22Rv1 (cell line): ENCODE measurements around the gene SEMA3E.
"Not testable (repeated sequence)": the region's sequence is repeated elsewhere in the genome, so short reads cannot be mapped to it uniquely, and the experiment has no call there.

Source experiments
- H3K27ac ChIP-seq: fragments of 450-650 bp; 2 replicates; pipeline ENCODE4 v1.5.1; 2017
- ZFX ChIP-seq: fragments of 450-650 bp; IDR thresholded peaks from 2 replicates; pipeline ENCODE4 v1.6.1; 2017; ENCODE audit warnings: antibody characterized with exemption, borderline replicate concordance
- TF ChIP-seq, protein P1 (sequence below): fragments of 450-650 bp; IDR thresholded peaks from 2 replicates; pipeline ENCODE4 v1.5.1; 2017; ENCODE audit warnings: mild to moderate bottlenecking

SEMA3E gene

GRCh38 chr7:83455612-83456011 lies 193.3 kb downstream of the SEMA3E start:
- no peak overlapping the region for H3K27ac ChIP-seq
- no peak for TF ChIP-seq ZFX
- TF ChIP-seq, protein P1, sequence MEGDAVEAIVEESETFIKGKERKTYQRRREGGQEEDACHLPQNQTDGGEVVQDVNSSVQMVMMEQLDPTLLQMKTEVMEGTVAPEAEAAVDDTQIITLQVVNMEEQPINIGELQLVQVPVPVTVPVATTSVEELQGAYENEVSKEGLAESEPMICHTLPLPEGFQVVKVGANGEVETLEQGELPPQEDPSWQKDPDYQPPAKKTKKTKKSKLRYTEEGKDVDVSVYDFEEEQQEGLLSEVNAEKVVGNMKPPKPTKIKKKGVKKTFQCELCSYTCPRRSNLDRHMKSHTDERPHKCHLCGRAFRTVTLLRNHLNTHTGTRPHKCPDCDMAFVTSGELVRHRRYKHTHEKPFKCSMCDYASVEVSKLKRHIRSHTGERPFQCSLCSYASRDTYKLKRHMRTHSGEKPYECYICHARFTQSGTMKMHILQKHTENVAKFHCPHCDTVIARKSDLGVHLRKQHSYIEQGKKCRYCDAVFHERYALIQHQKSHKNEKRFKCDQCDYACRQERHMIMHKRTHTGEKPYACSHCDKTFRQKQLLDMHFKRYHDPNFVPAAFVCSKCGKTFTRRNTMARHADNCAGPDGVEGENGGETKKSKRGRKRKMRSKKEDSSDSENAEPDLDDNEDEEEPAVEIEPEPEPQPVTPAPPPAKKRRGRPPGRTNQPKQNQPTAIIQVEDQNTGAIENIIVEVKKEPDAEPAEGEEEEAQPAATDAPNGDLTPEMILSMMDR: no peak

DNA sequence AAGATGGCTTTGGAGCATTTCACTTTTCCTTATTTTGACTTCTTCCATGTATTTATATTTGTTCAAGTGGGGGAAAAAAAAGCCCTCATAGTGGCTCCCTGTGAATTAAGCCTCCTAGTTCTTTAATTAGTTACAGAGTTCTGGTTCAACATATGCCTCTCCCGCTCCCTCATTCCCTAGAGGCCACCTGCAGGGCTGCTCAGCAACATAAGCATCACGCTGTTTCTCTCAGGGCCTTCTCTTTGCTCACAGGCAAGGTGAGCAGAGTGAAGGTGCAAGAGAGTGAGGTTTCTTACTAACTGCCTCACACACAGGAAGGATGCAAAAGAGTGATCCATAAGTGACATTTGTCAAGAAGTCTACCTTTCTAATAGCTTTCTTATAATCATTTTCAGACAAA lies 196.7 kb downstream of the SEMA3E start:
- H3K27ac ChIP-seq: no peak overlapping the region
- TF ChIP-seq ZFX: no peak
- TF ChIP-seq, protein P1: no peak

DNA sequence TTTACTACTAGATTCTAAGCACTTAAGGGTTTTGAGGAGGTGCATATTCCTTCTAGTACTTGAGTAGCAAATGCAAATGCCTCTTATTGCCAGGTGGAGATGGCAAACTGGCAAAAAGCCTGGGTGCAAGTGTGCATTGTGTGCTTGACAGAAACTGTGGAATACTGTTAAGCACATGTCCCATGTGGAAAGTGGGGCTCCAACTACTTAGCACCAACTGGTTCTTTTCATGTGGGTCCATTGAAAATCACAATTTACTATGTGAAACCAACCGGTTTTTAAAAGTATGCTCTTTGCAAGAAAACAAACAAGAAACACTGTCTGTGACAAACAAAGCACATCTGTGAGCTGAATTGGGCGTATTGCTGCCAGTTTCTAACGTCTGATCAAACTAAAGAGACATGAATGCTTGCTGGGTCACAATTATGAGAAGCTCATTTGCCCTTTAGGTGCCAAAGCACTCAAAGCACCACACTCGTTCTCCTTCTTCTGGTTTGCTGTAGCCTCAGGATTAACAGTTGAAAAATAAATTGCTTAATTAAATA lies 197.4 kb downstream of the SEMA3E start:
- H3K27ac ChIP-seq: no peak overlapping the region
- no peak for TF ChIP-seq ZFX
- TF ChIP-seq, protein P1: no peak

- H3K27ac ChIP-seq: no peak overlapping the region
- TF ChIP-seq, protein P1: no peak
- no peak for TF ChIP-seq ZFX
Observed at GRCh38 chr7:83449781-83450180, 199.2 kb downstream of the SEMA3E start.

DNA sequence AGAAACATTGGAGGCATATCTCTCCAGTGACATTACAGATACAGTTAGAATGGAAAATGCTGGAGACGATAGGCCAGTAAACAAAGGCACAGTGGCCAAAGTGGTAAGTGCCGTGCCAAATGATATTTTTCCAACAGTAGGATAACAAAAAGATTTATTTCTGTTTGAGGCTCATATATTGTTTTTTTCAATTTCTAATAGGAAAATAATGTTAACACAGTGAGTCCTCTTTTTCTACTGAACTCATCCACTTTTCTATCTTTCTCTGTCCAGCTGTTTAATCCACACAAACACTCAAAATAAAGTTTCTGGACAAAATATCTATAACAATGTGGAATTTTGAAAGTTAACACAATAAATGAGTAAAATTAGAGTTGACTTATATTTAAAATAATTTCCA lies 201.3 kb downstream of the SEMA3E start:
- no peak overlapping the region for H3K27ac ChIP-seq
- no peak for TF ChIP-seq ZFX

DNA sequence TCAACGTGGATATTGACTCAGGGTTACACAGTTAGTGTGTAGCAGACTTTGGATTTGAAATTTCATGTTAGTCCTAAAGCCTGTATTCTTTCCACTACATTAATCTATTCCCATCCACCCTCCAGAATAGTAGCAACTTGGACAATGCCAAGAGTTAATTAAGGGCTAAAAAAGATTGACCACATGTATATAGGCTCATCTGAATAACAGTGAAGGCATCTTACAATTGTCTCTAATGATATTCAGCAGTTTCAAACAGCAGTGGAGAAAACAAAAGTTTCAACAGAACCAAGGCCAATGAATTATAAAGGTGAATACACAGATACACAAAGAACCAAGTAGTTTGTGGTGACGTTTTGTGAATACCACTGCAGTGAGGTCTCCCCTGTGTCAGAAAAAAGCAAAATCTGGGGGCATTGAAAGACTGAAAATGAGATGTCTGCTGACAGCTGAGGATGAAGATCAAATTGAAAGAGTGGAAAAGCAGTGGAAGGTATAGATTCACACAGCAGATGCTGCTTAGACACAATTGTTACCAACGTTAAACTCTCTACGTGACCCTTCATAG lies 202.8 kb downstream of the SEMA3E start:
- TF ChIP-seq ZFX: no peak
- TF ChIP-seq, protein P1: no peak
- no peak overlapping the region for H3K27ac ChIP-seq

DNA sequence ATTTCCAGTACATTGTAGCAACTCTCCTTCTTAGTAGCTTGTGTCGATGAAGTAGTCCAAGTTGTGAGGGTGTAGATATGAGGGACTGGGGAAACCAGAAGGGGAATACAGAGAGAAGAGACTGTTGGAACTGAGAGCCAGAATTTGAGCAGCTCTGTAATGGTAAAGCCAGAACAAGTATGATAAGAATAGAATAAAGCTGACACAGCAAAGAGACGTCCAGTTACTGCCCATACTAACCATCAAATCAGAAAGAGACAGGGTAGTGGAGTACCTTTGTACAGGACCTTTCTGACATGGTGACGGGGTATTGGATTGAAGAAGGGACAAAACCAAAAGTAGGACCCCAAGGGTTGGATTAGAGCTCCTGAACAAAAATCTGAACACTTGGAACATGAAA lies 206.0 kb downstream of the SEMA3E start:
- no peak overlapping the region for H3K27ac ChIP-seq
- TF ChIP-seq, protein P1: no peak
- no peak for TF ChIP-seq ZFX

DNA sequence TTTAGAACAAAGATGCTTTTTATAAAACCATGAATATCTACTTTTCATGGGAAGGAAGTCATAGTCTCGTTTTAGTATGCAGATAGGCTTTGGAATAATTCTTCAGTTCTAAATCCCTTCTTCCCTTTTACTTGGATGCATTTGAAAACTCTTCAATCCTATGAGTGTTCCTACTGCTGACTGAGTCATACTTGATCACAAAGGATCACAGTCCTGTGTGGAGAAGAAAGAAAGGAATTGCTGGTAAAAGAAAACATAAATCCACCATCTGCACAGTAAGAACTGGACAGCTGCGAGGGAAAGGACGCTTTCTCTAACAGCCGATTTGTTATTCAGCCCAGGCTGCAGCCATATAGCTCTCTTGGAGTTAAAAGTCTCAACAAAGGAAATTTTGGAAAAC lies 209.9 kb downstream of the SEMA3E start:
- no peak for TF ChIP-seq ZFX
- TF ChIP-seq, protein P1: no peak
- H3K27ac ChIP-seq: no peak overlapping the region

DNA sequence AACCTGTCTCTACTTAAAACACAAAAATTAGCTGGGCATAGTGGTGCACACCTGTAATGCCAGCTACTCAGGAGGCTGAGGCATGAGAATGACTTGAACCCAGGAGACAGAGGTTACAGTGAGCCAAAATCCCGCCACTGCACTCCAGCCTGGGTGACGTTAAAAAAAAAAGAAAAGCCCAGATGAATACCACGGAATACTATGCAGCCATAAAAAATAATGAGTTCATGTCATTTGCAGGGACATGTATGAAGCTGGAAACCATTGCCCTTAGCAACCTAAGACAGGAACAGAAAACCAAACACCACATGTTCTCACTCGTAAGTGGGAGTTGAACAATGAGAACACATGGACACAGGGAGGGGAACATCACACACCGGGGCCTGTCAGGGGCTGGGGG lies 218.7 kb downstream of the SEMA3E start:
- H3K27ac ChIP-seq: not testable (repeated sequence)
